MV-4-11 (cell line): Measurements from ENCODE around the gene TP53AIP1.

Experiments used
- DNase-seq: peaks from one replicate; lab custom pipeline; 2025; lab: John Stamatoyannopoulos, UW

Gene TP53AIP1

GRCh38 chr11:128942817-128943427 lies at the start of gene TP53AIP1:
Gene TP53AIP1 (minus strand): TSS chr11:128942871. CDS start chr11:128937818, 5,053 bp downstream.
- DNase-seq = no peak

- no peak for DNase-seq
These were observed 45.7 kb upstream of the TP53AIP1 start for GRCh38 chr11:128988242-128988970.

GRCh38 chr11:128985880-128986279 lies 43.2 kb upstream of the TP53AIP1 start:
- no peak for DNase-seq

GRCh38 chr11:128983023-128983422 lies 40.4 kb upstream of the TP53AIP1 start:
- DNase-seq = no peak

- no peak for DNase-seq
These were observed 38.6 kb upstream of the TP53AIP1 start for GRCh38 chr11:128981254-128981653.

- DNase-seq = no peak
These were observed 28.0 kb upstream of the TP53AIP1 start for GRCh38 chr11:128970598-128971190.

- no peak for DNase-seq
These were observed 26.2 kb upstream of the TP53AIP1 start for GRCh38 chr11:128968916-128969315.

GRCh38 chr11:128967578-128967977 lies 24.9 kb upstream of the TP53AIP1 start:
- no peak for DNase-seq

GRCh38 chr11:128965485-128965884 lies 22.8 kb upstream of the TP53AIP1 start:
- DNase-seq = peak; percentile 56

GRCh38 chr11:128964463-128964930 lies 21.8 kb upstream of the TP53AIP1 start:
- DNase-seq = no peak

GRCh38 chr11:128963744-128964325 lies 21.2 kb upstream of the TP53AIP1 start:
- DNase-seq = no peak

- no peak for DNase-seq
These were observed 20.2 kb upstream of the TP53AIP1 start for GRCh38 chr11:128962896-128963295.

GRCh38 chr11:128961645-128962044 lies 19.0 kb upstream of the TP53AIP1 start:
- no peak for DNase-seq

GRCh38 chr11:128957202-128957482 lies 14.5 kb upstream of the TP53AIP1 start:
- DNase-seq = no peak

GRCh38 chr11:128956401-128957201 lies 13.9 kb upstream of the TP53AIP1 start:
- DNase-seq = peak; percentile 39

GRCh38 chr11:128955636-128956035 lies 13.0 kb upstream of the TP53AIP1 start:
- no peak for DNase-seq

GRCh38 chr11:128953151-128953550 lies 10.5 kb upstream of the TP53AIP1 start:
- no peak for DNase-seq

- no peak for DNase-seq
These were observed 7.3 kb upstream of the TP53AIP1 start for GRCh38 chr11:128949791-128950454.

GRCh38 chr11:128948583-128948982 lies 5.9 kb upstream of the TP53AIP1 start:
- no peak for DNase-seq

- DNase-seq = no peak
These were observed 5.1 kb upstream of the TP53AIP1 start for GRCh38 chr11:128947773-128948172.

GRCh38 chr11:128946648-128947047 lies 4.0 kb upstream of the TP53AIP1 start:
- DNase-seq = no peak
